Measurements from ENCODE around the gene ADAM19.
"Not testable (repeated sequence)": the region's sequence is repeated elsewhere in the genome, so short reads cannot be mapped to it uniquely, and the experiment has no call there.

ADAM19 gene

DNA sequence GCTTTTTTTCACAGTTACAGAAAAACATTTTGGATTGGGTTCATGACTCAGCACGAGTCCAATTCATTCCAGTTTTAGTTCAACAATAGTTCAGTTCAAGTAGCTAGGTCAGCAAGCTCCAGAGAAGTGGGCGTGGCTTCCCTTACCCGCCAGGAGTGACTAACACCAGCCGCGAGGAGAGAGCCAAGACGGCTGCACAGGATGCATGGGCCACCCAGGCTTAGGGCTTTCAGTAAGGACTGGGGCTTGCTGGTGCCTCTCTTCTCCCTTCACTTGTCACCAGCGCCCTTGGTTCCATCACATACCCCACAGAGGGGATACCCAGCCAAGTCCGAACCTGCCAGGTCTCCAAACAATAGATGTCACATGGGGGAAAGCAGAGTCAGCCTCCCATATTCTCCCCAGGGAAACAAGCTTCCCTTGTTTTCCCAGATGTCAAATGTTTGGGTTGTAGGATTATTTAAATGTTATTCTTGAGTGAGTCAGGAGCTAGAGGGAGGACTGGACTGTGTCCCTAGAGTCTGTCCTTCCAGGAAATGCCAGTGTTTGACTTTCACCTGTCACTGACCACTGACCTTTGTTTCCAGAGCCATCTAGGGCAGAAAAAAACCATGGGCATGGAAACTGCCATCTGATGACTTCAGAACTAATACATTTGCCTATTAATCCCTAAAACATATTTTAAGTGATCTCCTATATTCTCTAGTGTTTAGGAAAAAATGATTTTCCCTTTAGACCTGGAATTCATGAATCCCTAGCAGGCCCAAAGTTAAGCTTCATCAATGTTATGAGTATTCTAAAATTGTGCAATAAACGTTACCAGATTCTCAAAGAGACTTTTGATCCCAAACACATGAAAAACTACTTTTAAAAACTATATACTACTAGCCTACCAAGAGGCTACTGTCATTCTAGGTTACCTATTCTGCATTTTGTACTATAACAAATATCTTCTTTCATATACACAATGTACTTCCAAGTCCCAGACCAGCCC, 63.6 kb downstream of the ADAM19 start:
- peak; percentile 6 for DNase-seq

DNA sequence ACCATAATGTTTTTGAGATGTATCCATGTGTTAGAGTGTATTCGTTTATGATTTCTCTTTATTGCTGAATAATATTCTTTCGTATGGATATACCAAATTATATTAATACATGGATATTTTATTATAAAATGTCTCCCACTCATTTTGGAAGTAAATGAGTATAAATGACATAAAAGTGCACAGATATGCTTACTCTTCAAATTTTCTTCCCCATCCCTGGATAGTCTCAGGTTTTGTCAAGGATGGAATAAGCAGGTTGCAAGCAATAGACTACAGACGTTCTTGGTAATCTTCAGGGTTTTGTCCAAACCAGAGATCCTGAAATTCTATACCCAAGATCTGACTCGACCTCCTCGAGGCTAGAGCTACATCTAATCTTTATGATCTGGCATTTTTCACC, 64.9 kb downstream of the ADAM19 start:
- DNase-seq, result no peak

DNA sequence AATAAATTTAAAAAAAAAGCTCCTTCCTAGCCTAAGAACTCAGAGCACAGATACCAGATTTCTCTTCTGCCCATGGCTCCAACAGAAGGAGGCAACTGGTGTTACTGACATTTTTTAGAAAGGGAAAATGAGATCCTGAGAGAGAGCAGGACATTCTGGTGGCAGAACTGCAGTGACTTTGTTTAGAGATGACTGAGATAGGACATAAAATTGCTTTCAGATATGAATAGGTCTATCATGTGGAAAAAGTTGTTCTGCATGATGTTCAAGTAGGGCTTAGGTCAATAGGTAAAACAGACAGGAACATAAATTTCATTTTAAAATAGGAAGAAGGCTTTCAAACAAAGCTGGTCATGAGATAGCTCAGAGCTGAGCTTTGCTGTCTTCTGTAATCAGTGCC, 66.0 kb downstream of the ADAM19 start:
- no peak for DNase-seq

DNA sequence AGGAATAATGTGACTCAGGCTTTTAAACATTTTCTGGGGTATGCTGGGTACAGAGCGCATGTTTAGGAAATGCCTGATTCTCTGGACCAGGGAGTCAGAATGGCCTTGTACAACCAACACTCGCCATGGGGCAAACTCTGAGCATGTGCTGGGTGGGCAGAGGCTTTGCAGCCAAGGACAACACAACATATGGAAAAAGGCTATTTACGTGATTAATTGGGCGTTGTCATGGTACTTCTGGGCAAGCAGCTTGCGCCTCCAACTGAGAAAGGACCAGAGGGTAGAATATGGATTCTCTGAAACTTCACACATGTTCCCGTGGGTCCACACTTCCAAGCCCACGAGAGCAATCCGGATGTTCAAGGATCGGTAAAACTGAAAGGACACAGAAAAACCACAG, 66.5 kb downstream of the ADAM19 start:
- no peak for DNase-seq

DNA sequence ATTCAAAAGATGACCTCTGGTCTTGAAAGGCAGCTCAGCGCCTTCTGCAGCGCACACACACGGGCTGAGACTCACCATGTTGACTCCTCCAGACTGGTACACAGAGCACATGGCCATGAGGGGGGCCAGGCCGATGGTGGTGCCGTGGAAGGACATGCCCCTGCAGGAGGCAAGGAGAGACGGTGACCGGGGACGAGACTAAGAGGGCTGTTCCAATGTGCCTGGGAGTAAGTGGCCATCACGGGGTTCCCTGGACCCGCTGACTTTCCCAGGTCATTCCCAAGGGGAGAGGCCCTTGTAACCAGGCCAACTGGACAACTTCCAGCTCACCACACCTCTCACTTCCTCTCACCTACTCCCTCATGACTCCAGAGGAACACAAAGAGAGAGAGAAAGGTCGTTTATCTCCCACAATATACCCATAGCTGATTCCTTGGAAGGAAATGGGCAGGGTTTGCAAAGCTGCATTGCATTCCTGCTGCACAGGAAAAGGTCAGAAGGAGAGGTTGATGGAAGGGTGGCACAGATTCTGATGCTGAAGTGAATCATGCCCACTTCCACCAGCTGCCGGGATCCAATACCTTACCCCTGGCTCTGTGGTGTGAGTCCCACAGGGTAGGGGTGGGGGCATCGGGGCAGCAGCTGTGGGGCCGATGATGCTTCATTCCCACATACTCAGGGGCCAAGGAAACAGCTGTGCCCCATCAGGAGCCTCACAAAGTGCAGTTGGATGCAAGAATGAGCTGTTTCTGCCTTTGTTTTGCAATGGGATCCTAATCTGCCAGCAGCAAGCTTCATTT, 68.4 kb downstream of the ADAM19 start:
- no peak for DNase-seq

DNA sequence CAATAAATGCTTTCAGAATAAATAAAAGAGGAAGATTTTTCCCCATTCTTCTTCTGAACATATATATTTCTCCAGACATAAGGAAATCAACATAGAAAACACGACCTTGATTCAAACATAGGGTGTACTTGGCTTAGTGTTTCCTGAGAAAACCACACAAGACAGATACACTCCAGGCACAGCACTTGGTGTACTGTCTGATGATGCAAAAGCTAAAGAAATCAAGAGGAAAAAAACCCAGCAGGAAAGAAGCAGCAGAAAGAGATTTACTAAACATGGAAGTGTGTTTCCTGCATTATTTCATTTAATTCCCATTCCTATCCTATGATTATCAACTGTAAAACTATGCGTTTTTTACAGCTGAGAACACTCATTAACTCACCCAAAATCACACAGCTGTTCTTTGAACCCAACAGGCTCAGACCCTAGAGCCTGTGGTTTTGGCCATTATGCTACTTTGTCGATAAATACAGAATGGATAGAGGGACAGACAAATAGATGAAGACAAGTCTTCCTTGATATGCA, 69.4 kb downstream of the ADAM19 start:
- no peak for DNase-seq

DNA sequence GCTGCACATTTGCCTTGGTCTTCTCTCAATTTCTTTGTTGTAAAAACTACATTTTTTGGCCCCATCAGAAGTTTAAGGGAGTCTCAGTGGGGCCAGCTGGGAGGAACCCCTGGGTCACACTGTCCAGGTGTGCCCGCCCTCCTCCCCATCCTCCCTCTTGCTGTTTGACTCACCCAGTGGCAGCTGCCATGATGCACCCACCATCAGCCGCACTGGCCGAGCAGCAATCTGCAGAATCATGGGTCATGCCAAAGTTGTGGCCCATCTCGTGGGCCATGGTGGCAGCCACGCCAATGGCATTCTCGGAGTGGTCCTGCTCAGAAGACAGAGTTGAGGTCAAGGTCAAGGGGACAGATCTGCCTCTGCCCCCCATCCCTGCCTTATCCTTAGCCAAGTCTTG, 70.1 kb downstream of the ADAM19 start:
- DNase-seq, result no peak

DNA sequence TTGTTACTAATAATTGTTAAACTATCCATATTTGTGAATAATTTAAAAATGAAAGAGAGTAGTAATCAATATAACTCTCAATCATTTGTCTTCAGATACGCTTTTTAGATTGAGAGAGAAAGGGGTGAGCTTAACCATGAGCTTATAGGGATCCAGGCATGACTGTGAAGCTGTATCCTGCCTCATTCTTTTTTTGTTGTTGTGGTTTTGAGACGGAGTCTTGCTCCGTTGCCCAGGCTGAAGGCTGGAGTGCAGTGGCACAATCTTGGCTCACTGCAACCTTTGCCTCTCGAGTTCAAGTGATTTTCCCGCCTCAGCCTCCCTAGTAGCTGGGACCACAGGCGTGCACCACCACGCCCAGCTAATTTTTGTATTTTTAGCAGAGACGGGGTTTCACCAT, 71.5 kb downstream of the ADAM19 start:
- DNase-seq, result no peak

DNA sequence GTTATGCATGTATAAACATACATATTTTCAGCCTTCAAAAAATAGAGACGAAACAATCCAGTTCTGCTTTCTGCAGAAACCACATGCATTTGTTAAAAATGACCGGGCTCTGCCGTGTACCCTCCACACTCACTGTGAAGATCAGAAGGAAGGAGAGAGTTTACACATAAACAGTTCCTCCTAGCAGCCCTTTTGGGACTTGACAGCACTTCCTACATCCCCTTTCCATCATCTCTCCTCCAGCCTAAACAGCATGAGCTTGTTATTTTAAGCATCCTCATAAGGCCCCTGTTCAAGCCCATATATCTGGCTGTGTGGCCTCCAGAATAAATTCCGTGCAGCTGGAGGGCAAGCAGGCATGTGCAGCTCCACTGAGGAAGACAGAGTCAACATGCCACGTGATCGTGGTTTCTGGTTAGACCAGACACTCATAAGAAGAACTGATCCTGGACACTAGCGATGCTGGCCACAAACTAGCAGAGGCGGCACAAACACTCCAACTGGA, 73.4 kb downstream of the ADAM19 start:
- DNase-seq, result no peak

DNA sequence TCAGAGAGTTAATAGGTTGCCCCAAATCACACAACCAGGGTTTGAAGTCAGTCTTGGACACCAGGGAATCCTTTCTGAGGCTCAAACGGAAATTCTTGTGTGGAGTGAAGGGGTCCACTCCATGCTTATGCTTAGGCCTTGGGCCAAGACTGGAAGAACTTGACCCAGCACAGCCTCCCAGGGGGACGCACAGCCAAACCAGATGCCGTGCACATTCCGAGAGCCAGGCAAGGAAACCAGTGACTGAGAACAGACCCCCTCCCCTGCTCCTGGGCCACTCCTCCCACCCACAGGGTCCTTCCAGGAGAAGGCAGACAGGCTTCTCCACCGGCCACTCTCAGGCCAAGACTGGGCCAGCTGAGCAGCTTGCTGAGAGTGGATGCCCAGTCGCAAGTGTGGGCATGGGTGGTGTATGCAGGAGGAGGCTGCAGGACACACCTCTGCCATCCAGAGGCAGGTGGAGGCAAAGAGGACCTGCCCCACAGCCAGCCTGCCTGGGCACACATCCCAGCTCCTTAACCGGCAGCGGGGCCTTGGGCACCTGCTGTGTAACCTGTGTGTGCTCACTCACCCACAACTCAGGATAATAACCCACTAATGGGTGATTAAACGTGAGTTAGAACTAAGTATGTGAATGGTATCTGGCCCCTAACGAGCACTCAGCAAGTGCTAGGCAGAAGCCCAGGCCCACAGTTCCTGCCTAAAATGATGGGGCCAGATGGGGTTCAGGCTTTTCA, 77.5 kb downstream of the ADAM19 start:
- DNase-seq, result no peak

DNA sequence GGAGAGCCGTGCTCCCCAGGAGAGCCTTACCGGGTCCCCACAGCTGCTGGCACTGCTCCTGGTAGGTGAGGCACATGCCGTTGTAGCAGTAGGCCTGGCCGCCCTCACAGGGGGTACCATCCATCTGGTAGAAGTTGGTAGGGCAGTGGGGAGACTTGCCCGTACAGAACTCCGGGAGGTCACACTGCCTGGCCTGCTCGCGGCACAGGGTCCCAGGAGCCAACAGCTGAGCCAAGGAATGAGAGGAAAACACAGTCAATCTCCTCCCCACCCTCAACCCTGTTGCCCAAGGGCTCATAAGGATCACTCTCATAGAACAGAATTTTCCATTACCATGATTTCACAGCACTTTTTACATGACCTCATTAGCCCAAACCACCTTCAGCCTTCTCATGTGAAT, 78.7 kb downstream of the ADAM19 start:
- DNase-seq, result no peak

DNA sequence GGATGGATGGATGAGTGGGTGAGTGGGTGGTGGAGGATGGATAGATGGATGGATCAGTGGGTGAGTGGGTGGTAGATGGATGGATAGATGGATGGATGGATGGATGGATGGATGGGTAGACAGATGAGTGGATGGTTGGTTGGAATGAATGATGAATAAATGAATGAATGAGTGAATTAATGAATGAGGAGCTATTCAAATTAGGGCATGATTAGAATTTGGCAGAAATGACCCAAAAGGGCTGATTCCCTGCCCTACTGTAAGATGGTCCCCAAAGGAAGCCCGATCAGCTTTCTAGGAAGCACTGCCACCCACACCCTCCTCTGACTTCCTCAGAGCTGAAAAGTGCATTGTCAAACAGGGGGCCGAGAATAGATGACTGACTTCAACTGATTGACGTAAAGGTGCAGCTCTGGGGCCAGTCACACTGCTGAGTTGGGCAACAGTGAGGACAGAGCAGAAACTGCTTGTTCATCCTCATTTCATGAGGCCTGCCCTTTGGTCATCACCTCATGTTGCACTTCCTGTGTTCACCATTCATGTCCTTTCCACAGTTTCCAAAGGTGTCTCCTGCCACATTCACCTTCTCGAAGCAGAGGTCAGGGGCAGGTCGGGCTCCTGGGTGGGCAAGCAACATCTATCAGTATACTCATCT, 81.3 kb downstream of the ADAM19 start:
- DNase-seq, result no peak

DNA sequence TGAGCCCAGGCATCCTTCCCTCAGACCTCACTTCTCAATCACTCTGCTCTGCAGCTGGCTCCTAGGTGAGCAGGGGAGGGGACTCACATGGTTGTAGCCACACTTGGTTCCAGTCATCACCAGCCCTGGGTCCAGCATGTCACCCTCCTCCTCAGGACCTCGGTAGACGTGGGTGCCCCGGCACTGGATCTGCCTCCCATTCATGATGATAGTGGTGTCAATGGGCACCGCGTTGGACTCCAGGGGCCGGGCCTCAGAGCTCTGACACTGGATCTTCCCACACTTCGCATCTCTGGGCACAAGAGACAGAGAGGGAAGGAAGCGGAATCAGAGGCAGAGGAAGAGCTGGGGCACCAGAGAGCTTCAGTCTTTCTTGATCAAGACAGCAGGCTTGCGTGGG, 82.7 kb downstream of the ADAM19 start:
- no peak for DNase-seq

DNA sequence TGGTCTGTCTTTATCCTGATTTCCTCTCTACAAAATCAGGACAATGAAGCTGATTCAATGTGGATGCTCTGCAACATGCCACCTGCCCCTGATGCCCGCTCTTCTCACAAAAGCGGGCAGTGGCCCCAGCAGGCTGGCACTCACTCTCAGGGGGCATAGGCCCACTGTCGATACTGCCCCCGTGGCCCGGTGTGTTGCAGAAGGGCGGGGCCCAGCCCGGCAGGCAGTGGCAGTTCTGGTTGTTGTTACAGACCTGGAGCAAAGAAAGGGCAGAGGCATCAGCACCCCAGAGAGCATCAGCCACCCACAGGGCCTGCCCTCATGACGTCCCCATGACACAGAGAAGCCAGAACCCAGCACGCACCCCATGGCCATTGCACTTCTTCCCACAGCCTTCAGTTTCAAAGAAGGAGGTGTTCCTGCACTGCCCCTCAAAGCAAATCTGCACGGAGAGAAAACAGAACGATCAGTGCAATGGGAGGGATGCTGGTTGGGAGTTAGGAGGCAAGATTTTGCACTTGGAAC, 84.0 kb downstream of the ADAM19 start:
- no peak for DNase-seq

DNA sequence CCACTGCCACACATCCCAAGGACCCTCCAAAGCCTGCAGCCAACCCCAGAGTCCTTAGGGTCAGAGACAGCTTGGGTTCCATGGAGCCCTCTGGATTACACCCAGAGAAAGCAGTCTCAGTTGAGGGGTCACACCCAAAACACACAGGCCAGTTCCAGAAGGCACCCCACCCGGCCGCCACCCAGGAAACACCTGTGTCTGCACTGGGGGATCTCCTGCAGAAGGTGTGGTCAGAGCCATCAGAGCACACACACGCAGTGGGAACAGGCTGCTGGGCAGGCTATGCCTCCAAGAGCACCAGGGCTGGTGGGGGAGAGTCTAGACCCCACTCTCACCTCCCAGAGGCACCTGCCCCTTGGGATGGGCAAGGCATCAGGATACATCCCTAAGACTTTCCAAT, 88.2 kb downstream of the ADAM19 start:
- no peak for DNase-seq

DNA sequence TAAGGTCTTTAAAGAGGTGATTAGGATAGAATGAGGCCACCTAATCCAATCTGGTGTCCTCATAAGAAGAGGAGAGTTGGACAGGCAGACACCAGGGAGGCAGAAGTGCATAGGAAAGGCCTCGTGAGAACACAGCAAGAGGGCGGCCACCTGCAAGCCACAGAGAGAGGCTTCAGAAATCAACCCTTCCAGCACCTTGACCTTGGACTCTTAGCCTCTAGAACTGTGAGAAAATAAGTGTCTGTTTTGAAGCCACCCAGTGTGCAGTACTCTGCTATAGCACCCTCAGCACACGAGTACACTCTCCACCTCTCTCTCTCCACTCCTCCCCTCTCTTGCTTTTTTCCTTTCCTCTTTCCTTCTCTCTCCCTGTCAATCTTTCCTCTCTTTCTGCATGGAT, 88.7 kb downstream of the ADAM19 start:
- no peak for DNase-seq

DNA sequence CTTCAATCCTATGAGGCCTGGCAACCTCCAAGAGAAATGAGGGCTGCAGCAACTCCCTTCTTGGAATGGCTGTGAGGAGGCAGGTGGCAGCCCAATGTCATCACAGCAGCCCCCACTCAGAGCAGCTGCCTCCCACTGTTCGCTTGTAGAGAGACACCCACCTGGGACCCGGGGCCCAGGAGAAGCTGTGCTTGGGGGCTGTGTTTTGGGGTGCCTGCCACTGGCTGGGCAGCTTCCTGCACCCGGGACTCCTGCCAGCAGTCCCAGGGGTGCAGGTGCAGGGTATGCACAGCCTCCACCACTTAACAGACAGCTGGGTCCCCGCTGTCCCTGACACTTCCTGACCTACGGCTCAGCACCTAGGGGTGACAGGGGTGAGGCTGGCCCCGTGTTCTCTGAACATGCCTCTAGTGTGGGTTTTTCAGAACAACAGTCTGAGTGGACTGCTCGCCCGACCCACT, 89.3 kb downstream of the ADAM19 start:
- no peak for DNase-seq

DNA sequence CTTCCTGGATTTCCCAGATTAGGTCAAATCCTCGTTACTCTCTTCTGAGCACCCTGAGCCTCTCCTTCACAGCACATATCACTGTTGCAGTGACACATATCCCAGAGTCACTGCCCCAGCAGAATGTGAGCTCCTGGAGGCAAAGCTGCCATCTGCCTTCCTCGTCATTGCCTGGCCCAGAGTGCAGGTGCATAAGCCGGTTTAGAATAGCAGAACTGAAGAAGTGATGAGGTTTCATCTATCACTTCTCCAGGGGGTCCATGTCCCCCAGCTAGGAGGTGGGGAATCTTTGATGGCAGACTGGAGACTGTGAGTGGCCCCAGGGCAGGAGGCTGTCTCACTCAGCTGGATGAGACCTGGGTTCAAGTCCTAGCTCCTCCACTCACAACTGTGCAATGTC, 89.8 kb downstream of the ADAM19 start:
- no peak for DNase-seq

DNA sequence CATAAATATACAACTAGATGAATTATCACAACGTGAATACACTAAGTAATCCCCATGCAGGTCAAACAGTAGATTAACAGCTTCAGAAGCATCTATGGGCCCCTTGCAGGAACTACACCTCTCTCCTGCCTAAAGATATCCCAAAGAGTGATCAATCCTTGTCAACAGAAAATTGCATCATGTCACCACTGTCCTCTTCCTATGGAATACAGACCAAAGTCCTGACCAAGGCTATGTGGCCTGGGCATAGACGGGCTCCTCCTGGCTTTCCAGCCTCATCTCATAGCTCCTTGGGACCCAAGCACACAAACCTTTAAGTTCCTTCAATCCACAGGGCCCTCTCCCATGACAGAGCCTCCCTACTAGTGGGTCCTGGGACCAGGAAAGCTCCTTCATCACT, 90.2 kb downstream of the ADAM19 start:
- no peak for DNase-seq

DNA sequence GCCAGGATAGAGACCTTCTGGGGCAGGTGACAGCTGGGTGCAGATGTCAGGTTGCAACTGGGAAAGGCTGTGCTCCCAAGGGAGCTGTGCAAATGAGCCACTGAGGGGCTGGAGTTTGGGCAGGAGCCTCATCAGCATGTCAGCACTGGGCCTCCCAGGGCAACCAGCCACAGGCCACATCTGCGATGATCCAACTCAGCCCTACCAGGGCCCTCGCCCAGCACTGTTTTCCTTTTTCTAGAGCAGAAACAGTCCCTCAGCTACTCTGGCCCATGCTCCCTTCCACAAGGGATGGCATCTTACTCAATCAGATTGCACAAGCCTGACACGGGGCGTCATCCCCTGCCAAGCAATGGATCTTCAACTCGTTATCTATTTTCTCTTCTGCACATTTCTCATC, 90.8 kb downstream of the ADAM19 start:
- DNase-seq, result no peak

DNA sequence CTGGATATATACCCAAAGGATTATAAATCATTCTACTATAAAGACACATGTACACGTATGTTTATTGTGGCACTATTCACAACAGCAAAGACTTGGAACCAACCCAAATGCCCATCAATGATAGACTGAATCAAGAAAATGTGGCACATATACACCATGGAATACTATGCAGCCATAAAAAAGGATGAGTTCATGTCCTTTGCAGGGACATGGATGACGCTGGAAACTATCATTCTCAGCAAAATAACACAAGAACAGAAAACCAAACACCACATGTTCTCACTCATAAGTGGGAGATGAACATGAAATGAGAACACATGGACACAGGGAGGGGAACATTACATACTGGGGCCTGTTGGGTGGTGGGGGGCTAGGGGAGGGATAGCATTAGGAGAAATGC, 92.9 kb downstream of the ADAM19 start:
- not testable (repeated sequence) for DNase-seq

DNA sequence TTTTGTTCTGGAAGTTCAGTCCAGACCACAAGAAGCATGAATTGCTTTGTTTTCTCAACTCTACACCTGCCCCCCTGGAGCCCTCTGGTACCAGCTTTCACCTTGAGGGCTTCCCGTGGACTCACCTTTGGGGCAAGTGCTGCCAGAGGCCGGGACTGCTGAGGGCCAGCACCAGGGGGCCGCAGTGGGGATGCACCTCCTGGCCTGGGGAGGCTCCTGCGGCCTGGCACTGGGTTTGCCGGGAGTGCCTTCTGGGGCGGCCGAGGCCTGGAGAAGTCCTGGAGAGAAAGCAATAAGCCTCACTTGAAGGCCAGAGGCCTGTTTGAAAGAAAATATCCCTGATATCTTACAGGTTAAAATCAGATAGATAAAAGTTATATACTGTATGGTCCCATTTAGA, 93.9 kb downstream of the ADAM19 start:
- DNase-seq, result no peak

All from T-helper 9 cell (primary cell).